ENCODE data around the gene SPI1.

Gene SPI1

GRCh38 chr11:47394322-47395222 is 16.2 kb upstream of the SPI1 start:
- TF ChIP-seq, protein P1, sequence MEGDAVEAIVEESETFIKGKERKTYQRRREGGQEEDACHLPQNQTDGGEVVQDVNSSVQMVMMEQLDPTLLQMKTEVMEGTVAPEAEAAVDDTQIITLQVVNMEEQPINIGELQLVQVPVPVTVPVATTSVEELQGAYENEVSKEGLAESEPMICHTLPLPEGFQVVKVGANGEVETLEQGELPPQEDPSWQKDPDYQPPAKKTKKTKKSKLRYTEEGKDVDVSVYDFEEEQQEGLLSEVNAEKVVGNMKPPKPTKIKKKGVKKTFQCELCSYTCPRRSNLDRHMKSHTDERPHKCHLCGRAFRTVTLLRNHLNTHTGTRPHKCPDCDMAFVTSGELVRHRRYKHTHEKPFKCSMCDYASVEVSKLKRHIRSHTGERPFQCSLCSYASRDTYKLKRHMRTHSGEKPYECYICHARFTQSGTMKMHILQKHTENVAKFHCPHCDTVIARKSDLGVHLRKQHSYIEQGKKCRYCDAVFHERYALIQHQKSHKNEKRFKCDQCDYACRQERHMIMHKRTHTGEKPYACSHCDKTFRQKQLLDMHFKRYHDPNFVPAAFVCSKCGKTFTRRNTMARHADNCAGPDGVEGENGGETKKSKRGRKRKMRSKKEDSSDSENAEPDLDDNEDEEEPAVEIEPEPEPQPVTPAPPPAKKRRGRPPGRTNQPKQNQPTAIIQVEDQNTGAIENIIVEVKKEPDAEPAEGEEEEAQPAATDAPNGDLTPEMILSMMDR (IDR thresholded peaks at IDR 0.05; ENCODE audit: borderline replicate concordance, insufficient read depth, low read depth, low read length): no peak
- H3K4me3 ChIP-seq (ENCODE audit: low read depth, low read length): peak overlapping the region; percentile 33

- TF ChIP-seq, protein P1 (IDR thresholded peaks at IDR 0.05; ENCODE audit: borderline replicate concordance, insufficient read depth, low read depth, low read length): no peak
- no peak overlapping the region for H3K4me3 ChIP-seq (ENCODE audit: low read depth, low read length)
These were observed 15.6 kb upstream of the SPI1 start for GRCh38 chr11:47394050-47394321.

DNA sequence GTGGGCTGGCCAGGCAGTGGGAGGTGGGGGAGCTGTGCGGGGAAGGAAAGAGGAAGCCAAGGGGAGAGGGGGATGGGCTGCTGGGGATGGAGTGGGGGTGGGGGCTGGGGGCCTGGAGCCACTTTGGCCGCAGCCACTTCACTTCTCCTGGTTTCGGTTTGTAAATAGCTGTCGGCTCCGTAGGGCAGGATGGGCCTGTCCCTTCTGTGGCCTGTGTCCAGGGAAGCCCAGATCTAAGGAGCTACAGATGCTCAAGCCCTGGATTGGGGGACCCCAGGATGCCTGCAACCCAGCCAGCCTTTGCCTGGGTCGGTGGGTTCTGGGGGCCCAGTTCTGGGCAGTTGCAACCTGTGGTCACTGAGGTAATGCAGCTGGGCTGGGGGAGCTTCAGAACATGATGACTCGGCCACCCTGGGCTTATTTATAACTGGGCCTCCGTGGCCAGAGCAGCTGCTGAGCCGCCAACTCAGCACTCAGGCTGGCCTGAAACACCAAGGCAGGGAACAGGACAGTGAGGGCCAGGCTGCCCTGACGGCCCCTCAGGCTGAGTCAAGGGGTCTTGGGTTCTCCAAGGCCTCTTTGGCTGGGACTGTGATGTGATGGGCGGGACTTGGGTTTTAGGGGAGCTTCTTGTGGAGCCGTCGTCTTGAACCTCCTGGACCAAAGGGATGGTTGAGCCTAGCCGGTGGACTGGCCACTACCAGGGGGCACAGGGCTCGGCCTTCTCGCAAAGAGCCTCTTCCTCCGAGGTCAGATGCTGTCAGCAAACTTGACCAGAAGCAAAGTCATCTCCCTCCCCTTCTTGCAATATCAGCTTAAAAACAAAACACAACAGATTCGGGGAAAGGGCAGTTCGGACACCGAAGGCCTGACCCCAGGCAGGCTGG is 15.1 kb upstream of the SPI1 start:
- H3K4me3 ChIP-seq (ENCODE audit: low read depth, low read length): no peak overlapping the region
- TF ChIP-seq, protein P1 (IDR thresholded peaks at IDR 0.05; ENCODE audit: borderline replicate concordance, insufficient read depth, low read depth, low read length): no peak

- TF ChIP-seq, protein P1 (IDR thresholded peaks at IDR 0.05; ENCODE audit: borderline replicate concordance, insufficient read depth, low read depth, low read length): no peak
- no peak overlapping the region for H3K4me3 ChIP-seq (ENCODE audit: low read depth, low read length)
These were observed 14.3 kb upstream of the SPI1 start for GRCh38 chr11:47392546-47393162.

- no peak overlapping the region for H3K4me3 ChIP-seq (ENCODE audit: low read depth, low read length)
- TF ChIP-seq, protein P1 (IDR thresholded peaks at IDR 0.05; ENCODE audit: borderline replicate concordance, insufficient read depth, low read depth, low read length): no peak
These were observed 13.5 kb upstream of the SPI1 start for GRCh38 chr11:47391711-47392432.

DNA sequence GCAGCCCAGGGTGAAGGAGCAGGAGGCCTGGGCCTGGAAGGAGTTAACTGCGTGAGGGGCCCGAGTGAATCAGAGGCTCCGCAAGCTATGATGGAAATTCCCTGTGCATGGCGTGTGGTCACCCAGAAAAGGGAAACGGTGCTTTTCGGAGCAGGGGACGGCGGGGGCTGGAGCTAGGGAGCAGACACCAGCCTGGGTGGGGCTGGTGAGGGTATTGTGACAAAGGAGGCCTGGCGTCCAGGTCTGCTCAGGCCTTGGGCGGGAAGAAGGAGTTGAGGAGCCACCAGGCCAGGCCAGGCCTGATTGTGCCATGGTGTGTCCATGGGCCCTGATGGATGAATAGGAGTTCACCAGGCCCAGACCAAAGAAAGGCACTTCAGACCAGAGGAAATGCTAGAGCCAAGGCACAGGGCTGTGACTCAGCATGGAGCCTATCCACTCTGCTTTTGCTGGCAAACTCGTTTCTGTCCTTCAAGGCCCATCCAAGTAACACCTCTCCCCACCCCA is 12.8 kb upstream of the SPI1 start:
- TF ChIP-seq, protein P1 (IDR thresholded peaks at IDR 0.05; ENCODE audit: borderline replicate concordance, insufficient read depth, low read depth, low read length): no peak
- H3K4me3 ChIP-seq (ENCODE audit: low read depth, low read length): no peak overlapping the region

Measured in GM12875 (cell line).